ACC112 (cell line): ENCODE measurements around the gene TRIM74.
"Not testable (repeated sequence)": the region's sequence is repeated elsewhere in the genome, so short reads cannot be mapped to it uniquely, and the experiment has no call there.

Source experiments
- H2AFZ ChIP-seq: fragments of 200-600 bp; sonication (generic); one replicate; pipeline ENCODE4 v1.6.0; 2017; ENCODE audit warnings: antibody characterized with exemption, low read length; ENCODE audit not compliant: unreplicated experiment
- H3K27ac ChIP-seq: fragments of 200-600 bp; sonication (generic); 2 replicates; pipeline ENCODE4 v1.5.1; 2014; ENCODE audit warnings: low read depth, mild to moderate bottlenecking, antibody characterized with exemption, low read length, moderate library complexity
- H3K27me3 ChIP-seq: fragments of 200-600 bp; sonication (generic); 2 replicates; pipeline ENCODE4 v1.6.1; 2014; ENCODE audit warnings: mild to moderate bottlenecking, antibody characterized with exemption, low read length, moderate library complexity, mixed read lengths; ENCODE audit not compliant: insufficient read depth
- H3K36me3 ChIP-seq: fragments of 200-600 bp; sonication (generic); 2 replicates; pipeline ENCODE4 v1.6.1; 2016; ENCODE audit warnings: mild to moderate bottlenecking, antibody characterized with exemption, low read length, moderate library complexity, mixed read lengths; ENCODE audit not compliant: insufficient read depth
- H3K4me1 ChIP-seq: fragments of 200-600 bp; sonication (generic); one replicate; pipeline ENCODE4 v1.6.1; 2016; ENCODE audit warnings: low read length, mixed read lengths; ENCODE audit not compliant: insufficient read depth, unreplicated experiment, control insufficient read depth
- H3K4me3 ChIP-seq: fragments of 200-600 bp; sonication (generic); 2 replicates; pipeline ENCODE4 v1.5.1; 2014; ENCODE audit warnings: mild to moderate bottlenecking, low read depth, low read length
- H3K79me2 ChIP-seq: fragments of 200-600 bp; sonication (generic); one replicate; pipeline ENCODE4 v1.6.0; 2016; ENCODE audit warnings: low read length; ENCODE audit not compliant: control insufficient read depth, unreplicated experiment, insufficient read depth

TRIM74 gene

DNA sequence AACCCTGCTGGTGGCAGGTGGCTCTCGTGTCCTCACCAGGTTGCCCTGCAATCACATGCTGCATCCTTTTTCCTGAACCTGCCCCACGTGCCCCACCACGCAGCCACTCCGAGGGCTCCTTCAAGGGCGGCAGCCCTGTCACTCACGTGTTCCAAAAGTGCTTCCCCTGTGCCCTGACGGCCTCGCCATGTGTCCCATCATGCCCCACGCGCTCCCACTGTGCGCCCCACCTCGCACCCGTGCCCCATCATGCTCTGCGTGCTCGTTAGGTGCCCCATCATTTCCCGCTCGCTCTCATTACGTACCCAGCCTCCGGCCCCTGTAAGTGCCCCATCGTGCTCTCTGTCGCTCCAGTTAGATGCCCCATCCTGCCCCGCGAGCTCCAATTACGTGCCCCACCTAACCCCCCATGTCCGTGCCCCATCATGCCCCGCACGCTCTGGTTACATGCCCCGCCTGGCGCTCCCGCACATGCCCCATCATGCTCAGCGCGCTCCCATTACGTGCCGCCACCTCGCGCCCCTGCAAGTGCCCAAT is at the start of gene TRIM74:
TRIM74 (minus strand) TSS at position 487 of the 537 bp plus-strand sequence. CDS start 3,309 bp downstream, outside the sequence.
- not testable (repeated sequence) for H3K36me3 ChIP-seq, H3K4me1 ChIP-seq, H3K79me2 ChIP-seq, H3K27me3 ChIP-seq, H2AFZ ChIP-seq, H3K27ac ChIP-seq, H3K4me3 ChIP-seq

DNA sequence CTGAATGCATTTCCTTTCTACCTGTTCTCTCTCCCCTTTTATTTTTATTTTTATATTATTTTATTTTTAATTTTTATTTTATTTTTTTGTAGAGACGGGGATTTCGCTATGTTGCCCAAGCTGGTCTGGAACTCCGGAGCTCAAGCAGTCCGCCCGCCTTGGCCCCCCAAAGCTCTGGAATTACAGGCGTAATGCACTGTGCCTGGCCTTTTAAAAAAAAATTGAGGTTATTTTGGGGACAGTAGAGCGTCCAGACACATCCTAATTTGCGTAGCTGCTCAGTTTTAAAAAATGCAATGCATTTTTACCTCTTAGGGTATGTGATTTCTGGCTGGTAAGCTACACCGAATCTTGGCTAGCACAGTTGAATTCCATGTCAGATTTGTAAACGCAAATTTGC is 37.2 kb upstream of the TRIM74 start:
- not testable (repeated sequence) for H3K27me3 ChIP-seq, H3K36me3 ChIP-seq, H2AFZ ChIP-seq, H3K27ac ChIP-seq, H3K79me2 ChIP-seq, H3K4me1 ChIP-seq
- peak overlapping the region; percentile 76 for H3K4me3 ChIP-seq

DNA sequence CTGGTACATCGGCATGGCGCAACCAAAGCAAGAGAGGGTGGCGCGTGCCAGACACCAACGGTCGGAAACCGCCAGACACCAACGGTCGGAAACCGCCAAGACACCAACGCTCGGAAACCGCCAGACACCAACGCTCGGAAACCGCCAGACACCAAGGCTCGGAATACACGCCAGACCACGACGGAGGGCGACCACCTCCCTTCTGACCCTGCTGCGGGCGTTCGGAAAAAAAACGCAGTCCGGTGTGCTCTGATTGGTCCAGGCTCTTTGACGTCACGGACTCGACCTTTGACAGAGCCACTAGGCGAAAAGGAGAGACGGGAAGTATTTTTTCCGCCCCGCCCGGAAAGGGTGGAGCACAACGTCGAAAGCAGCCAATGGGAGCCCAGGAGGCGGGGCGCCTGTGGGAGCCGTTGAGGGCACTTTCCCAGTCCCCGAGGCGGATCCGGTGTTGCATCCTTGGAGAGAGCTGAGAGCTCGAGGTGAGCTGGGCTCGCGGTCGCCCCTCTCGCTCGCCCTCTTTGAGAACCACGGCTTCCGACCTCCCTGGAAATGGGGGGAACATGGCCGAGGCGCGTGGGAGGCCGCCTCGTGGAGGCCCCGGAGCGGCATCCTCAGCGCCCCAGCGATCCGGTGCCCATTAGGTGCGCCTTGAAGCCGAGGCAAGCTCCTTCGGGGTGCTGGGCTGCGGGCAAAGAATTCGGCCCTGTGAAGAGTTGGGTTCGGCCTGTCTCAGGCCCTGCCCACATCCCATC is 36.6 kb upstream of the TRIM74 start:
- Histone ChIP-seq H3K4me3 (peak overlapping the region; percentile 79), H3K27ac (peak overlapping the region; percentile 62; the same call in 1 of the 2 replicates)
- not testable (repeated sequence) for H3K27me3 ChIP-seq, H3K36me3 ChIP-seq, H3K4me1 ChIP-seq, H3K79me2 ChIP-seq, H2AFZ ChIP-seq

DNA sequence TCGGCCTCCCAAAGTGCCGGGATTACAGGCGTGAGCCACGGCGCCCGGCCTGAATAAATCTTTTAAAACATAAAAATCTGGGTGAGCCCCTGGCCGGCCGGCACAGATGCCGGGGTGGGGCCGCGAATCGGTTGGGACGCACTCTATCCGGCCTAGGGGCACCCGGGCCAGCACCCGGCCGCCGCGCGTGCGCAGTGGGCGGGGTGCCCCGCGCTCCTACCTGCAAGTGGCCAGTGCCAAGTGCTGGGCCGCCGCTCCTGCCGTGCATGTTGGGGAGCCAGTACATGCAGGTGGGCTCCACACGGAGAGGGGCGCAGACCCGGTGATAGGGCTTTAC is 36.1 kb upstream of the TRIM74 start:
- not testable (repeated sequence) for H3K27me3 ChIP-seq, H3K36me3 ChIP-seq, H3K4me1 ChIP-seq, H2AFZ ChIP-seq, H3K79me2 ChIP-seq
- peak overlapping the region; percentile 55; the same call in 1 of the 2 replicates for H3K27ac ChIP-seq
- peak overlapping the region; percentile 79 for H3K4me3 ChIP-seq

DNA sequence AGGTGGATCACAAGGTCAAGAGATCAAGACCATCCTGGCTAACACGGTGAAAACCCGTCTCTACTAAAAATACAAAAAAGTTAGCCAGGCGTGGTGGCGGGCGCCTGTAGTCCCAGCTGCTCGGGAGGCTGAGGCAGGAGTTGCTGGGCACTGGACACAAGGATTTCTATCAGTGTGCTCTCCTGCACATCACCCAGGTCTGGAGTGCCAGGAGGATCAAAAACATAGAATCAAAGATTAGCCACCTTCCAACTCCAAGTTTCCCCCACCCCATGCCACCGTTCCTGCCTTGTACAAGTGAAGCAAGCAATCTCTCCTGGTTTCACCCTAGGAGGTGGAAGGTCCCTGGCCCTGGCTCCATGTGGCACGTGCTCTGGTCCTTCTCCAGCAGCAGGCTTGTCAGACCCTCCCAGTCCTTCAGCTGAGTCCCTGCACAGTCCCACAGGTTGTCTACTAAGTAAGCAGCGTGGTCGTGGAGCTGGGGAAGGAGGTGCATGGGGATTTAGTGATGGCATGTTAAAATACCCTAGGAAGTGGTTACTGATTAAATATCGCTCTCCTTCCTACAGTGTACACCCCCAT is 28.7 kb upstream of the TRIM74 start:
- not testable (repeated sequence) for H3K27me3 ChIP-seq, H3K4me3 ChIP-seq, H3K36me3 ChIP-seq, H3K4me1 ChIP-seq, H3K27ac ChIP-seq, H2AFZ ChIP-seq, H3K79me2 ChIP-seq

DNA sequence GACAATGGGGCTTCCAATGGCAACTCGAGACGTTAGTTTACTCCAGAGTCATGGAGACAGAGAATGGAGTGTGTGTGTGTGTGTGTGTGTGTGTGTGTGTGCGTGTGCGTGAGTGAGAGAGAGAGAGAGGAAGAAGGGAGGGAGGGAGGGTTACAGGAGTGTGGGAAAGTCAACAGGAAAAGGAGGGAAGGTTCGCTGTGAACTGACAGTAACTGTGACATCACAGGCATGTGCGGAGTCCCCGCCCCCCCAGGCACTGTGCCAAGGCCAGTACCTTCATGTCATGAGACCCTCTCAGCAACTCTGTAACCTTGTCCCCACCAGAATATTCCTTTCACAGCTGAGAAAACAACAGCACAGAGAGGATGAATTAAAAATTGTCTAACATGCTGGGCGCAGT is 28.2 kb upstream of the TRIM74 start:
- not testable (repeated sequence) for H3K36me3 ChIP-seq, H3K4me1 ChIP-seq, H3K4me3 ChIP-seq, H3K27ac ChIP-seq, H2AFZ ChIP-seq, H3K27me3 ChIP-seq, H3K79me2 ChIP-seq

DNA sequence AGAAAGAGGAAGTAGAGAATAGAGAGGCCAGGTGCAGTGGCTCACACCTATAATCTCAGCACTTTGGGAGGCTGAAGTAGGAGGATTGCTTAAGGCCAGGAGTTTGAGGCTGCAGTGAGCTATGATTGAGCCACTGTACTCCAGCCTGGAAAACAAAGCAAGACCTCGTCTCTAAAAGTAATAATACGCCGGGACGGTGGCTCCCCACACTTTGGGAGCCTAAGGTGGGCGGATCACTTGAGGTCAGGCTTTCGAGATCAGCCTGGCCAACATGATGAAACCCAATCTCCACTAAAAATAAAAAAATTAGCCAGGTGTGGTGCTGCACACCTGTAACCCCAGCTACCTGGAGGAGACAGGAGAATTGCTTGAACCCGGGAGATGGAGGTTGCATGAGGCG is 26.2 kb upstream of the TRIM74 start:
- not testable (repeated sequence) for H3K4me1 ChIP-seq, H3K27ac ChIP-seq, H3K27me3 ChIP-seq, H3K4me3 ChIP-seq, H3K36me3 ChIP-seq, H2AFZ ChIP-seq, H3K79me2 ChIP-seq

DNA sequence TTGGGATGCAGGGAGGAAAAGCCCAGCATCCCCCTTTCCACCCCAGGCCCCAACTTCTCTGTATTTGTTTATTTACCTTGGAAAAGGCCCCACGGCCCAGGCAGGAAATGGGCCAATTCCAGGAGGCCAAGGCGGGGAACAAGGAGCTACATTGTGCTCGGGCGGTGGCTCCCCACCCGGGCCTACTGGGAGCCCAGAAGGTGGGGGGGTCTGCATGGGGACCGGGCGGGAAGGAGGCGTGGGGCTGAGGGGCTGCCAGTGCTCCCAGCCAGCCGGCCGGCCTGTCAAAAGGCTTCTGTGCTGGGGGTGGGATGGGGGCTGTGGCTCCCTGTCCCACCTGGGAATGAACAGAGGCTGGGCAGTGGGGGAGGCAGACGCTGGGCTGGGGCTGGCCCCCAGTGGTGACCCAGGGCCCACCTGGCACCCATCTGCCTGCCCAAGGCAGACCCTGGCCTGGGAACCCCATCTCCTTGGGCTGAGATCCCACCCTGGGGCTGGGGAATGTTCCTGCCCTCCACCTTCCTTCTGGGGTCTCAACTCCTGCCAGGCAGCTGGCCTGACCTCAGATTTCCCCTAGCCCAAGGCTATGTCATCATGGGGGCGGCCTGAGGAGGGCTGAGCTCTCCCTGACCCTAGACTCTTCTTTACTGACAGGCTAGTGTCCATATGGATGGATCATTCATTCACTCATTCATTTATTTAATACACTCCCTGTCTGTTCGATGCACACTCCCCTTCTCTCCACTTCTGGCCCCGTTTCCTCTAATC is 21.1 kb upstream of the TRIM74 start:
- H3K27ac ChIP-seq, H3K4me1 ChIP-seq: not testable (repeated sequence)

DNA sequence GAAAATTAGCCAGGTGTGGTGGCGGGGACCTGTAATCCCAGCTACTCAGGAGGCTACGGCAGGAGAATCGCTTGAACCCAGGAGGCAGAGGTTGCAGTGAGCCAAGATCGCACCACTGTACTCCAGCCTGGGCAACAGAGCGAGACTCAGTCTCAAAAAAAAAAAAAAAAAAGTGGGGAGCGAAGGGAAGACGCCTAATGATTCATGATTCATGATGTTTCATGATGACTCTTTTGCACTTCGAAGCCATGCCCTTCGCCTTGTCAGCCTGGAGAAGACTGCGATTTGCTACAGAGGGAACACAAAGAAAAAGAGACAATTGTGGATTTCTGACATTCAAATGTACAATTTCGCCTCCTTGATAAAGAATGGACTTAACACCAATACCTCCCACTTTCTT is 12.8 kb upstream of the TRIM74 start:
- H3K4me1 ChIP-seq, H3K27ac ChIP-seq, H3K79me2 ChIP-seq, H3K36me3 ChIP-seq, H3K27me3 ChIP-seq, H3K4me3 ChIP-seq, H2AFZ ChIP-seq: not testable (repeated sequence)

More for the DNA sequence above, 21.1 kb upstream of the TRIM74 start:
- not testable (repeated sequence) for H3K79me2 ChIP-seq, H3K27me3 ChIP-seq, H3K36me3 ChIP-seq, H3K4me3 ChIP-seq, H2AFZ ChIP-seq

DNA sequence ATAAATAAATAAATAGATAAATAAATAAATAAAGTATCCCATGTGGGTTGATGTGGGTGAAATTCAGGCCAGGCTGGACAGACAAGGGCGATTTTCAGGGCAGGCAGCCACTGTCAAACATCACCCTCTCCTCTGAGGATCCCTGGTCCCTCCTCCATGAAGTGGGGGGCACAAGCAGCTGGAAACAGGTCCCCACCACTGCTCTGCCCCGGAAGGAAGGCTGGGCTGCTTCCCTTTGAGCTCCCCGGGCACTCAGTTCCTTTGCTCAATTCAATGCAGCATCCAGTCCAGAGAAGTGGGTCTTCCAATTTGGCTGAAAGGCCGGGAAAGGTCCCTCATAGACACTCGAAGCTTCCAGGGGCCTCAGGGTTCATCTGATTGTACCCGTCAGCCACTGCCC is 11.1 kb upstream of the TRIM74 start:
- H3K27me3 ChIP-seq, H3K27ac ChIP-seq, H3K4me1 ChIP-seq, H3K4me3 ChIP-seq, H2AFZ ChIP-seq, H3K79me2 ChIP-seq, H3K36me3 ChIP-seq: not testable (repeated sequence)

DNA sequence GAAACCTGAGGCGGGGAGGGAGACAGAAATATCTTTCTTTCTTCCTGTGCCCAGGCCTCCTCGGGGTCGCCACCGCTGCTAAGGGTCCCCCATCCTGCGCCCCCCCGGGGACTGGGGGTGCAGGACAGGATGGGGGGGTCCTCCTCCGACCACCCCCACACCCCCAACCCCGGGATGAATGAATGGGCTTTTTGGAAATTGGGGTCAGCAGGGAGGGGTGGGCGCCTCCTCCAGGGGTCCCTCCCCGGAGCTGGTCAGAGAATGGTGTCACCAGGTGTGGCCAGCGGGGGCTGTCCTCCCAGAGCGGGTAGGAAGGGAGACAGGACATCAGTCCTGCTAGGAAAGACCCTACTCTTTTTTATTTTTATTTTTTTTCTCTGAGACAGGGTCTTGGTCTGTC is 7.2 kb upstream of the TRIM74 start:
- H3K4me1 ChIP-seq, H2AFZ ChIP-seq, H3K36me3 ChIP-seq, H3K27me3 ChIP-seq, H3K27ac ChIP-seq, H3K79me2 ChIP-seq, H3K4me3 ChIP-seq: not testable (repeated sequence)
